Lower leg skin (tissue), 4 donors: Measurements from ENCODE around the gene KRT1. TPM values are rescaled to one million over a fixed set of nuclear protein-coding genes. Genes with fewer than 3 reads are reported as not detected.

Experiments
- DNase-seq, 2 donors: peaks; one replicate each; pipeline ENCODE4 v3.0.0-alpha.2; 2019; ENCODE audit warnings: low spot score in 2 of 2
- H3K4me3 ChIP-seq: fragments of 200-600 bp; sonication (generic); 2 replicates; pipeline ENCODE4 v1.5.1; 2017; ENCODE audit warnings: mild to moderate bottlenecking, low read depth; ENCODE audit not compliant: poor library complexity, severe bottlenecking
- POLR2A ChIP-seq, 2 donors: fragments of 450-650 bp; IDR thresholded peaks; one replicate each; pipeline ENCODE4 v1.6.1; 2016 to 2017; ENCODE audit warnings: antibody characterized with exemption in 2 of 2, mild to moderate bottlenecking in 1 of 2, moderate library complexity in 1 of 2
- WGBS, 2 donors: methylation state at CpG; one replicate each; pipeline ENCODE4 v1.1.5; 2018; 5-methylcytosine and 5-hydroxymethylcytosine counted together
- intact Hi-C: fragments of 100-400 bp; cut with DNase I; formaldehyde crosslinking; loops from one replicate; pipeline ENCODE4 v1.15.0; 2023; ENCODE audit warnings: low total_unique reads
- total RNA-seq, 4 donors: library from RNA; depleted of rRNA; stranded (reverse); fragments of >200 nt; gene quantifications; one replicate each; pipeline ENCODE4 v1.1.0, GENCODE V29; 2016
- TF ChIP-seq, protein P1 (sequence below), 3 donors: fragments of 450-650 bp; IDR thresholded peaks; one replicate each; pipeline ENCODE4 v1.5.1; 2016; ENCODE audit warnings: antibody characterized with exemption in 3 of 3, mild to moderate bottlenecking in 3 of 3, moderate library complexity in 2 of 3

Gene KRT1
- total RNA-seq, 4 donors from 2014 or later, result 5,671 to 8,911 (median 6,268) TPM

DNA sequence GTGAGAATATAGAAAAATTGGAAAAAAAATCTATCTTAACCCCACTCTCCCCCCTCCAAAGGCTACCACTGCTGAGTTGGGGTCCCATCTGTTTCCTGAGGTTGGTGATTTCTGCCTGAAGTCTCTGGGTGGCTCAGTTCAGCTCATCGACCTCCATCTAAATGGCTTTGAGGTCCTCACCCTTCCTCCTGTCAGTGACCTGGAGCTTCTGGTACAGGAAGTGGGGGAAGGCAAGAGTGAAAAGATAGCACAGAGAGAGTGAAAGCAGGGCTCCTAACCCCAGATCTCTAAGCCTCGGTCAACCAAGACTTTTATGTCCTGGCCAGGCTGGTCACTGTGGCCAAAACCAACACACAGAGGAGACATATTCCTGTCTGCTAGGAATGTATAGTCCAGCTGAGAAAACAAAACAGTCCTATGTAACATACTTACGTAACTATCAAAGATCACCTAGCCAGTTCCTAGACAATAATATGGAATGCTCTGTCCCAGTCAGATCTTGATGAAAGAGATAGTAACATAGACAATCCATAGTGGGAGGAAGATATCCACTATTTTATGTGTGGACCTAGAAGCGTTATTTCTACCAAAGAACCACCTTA lies 49.5 kb downstream of the KRT1 start:
- DNase-seq, result peak in 1 of 2 donors; percentile 40
- intact Hi-C loops, result no loop called here
- TF ChIP-seq POLR2A (IDR thresholded peaks at IDR 0.05), result no peak
- TF ChIP-seq, protein P1, sequence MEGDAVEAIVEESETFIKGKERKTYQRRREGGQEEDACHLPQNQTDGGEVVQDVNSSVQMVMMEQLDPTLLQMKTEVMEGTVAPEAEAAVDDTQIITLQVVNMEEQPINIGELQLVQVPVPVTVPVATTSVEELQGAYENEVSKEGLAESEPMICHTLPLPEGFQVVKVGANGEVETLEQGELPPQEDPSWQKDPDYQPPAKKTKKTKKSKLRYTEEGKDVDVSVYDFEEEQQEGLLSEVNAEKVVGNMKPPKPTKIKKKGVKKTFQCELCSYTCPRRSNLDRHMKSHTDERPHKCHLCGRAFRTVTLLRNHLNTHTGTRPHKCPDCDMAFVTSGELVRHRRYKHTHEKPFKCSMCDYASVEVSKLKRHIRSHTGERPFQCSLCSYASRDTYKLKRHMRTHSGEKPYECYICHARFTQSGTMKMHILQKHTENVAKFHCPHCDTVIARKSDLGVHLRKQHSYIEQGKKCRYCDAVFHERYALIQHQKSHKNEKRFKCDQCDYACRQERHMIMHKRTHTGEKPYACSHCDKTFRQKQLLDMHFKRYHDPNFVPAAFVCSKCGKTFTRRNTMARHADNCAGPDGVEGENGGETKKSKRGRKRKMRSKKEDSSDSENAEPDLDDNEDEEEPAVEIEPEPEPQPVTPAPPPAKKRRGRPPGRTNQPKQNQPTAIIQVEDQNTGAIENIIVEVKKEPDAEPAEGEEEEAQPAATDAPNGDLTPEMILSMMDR (IDR thresholded peaks at IDR 0.05), result no peak
- 80 to 84% methylated on average over 4 of the region's 4 CpGs for WGBS, 2 donors
- H3K4me3 ChIP-seq, result no peak overlapping the region

DNA sequence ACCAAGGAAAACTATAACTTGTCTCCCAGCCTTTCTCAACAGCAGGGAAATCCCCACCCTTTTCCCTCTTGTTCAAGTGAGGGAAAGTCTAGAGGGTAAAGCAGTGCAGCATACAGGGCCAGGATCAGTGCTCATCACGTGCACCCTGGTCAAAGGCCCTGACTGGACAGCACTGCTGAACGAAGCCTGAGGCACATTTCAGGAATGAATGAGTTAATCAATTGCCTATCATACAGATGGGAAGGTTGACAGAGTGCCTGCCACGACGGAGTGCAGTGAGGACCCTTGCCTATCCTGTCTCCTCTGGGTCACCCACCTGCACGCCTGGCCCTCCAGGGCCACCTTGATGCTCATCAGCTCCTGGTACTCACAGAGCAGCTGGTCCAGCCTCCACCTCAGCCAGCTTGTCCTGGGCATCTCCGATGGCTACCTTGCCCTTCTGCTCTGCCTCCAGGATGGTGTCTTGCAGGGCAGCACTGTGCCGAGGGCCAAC lies 50.2 kb downstream of the KRT1 start:
- TF ChIP-seq, protein P1 (IDR thresholded peaks at IDR 0.05), result no peak
- no peak for TF ChIP-seq POLR2A (IDR thresholded peaks at IDR 0.05)
- H3K4me3 ChIP-seq, result no peak overlapping the region
- intact Hi-C loops, result no loop called here
- peak in 1 of 2 donors; percentile 74 for DNase-seq
- WGBS, 2 donors, result 81% methylated on average over 7 of the region's 7 CpGs

DNA sequence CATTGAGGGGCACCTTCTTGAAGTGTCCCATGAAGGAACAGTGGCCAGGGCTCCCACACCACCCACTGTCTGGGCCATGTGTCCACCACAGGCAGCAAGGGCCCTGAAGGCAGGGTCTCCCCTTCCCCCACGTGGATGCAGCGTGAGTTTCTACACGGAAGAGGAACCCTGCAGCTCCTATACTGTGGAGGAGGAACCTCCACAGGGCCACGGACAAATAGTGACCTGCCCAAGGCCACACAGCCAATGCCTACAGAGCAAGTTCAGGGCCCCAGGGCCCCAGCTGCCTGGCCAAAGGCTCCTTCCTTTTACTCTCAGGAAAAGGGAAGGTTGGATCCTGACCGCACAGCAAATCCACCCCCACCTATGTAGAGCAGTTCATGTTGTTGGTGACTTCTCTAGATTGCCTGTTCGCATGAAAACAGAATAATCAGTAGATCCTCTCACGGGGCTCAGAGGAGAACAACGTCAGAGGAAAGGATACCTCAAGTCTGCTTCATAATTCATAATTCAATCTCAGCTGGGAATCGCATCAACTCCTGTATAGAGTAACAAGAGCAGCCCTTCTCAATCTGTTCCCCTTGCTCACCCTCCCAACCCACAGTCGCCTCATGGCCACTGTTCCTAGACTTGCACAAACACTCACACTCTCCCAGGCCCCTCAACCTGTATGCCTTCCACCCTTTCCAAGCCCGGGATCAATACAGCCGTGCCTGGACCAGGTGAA lies 50.8 kb downstream of the KRT1 start:
- no peak for TF ChIP-seq POLR2A (IDR thresholded peaks at IDR 0.05)
- TF ChIP-seq, protein P1 (IDR thresholded peaks at IDR 0.05), result no peak
- WGBS, 2 donors, result 82 to 84% methylated on average over 9 to 12 of the region's 12 CpGs
- intact Hi-C loops, result no loop called here
- DNase-seq, result peak in 1 of 2 donors; percentile 74
- H3K4me3 ChIP-seq, result no peak overlapping the region

DNA sequence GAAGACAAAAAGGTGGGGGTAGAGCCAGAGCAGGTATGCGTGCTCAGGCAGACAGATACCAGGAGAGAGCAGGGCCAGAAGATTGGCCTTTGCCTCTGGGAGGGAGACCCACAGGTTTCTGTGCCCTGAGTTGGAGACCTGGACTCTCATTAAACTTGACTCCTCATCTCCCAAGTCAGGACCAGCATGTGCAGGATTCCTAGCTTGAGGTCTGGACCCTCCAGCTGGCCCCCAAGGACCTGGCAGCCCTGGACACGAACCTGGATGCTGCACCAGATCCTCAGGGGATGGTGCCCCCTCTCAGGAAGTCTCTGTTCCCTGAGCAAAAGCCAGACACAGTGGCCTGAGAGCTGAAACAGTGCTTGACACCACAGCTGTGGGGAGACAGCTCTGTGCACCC lies 51.4 kb downstream of the KRT1 start:
- no peak overlapping the region for H3K4me3 ChIP-seq
- TF ChIP-seq, protein P1 (IDR thresholded peaks at IDR 0.05), result no peak
- no peak for TF ChIP-seq POLR2A (IDR thresholded peaks at IDR 0.05)
- 85 to 87% methylated on average over 2 of the region's 2 CpGs for WGBS, 2 donors
- no peak for DNase-seq
- intact Hi-C loops, result no loop called here

DNA sequence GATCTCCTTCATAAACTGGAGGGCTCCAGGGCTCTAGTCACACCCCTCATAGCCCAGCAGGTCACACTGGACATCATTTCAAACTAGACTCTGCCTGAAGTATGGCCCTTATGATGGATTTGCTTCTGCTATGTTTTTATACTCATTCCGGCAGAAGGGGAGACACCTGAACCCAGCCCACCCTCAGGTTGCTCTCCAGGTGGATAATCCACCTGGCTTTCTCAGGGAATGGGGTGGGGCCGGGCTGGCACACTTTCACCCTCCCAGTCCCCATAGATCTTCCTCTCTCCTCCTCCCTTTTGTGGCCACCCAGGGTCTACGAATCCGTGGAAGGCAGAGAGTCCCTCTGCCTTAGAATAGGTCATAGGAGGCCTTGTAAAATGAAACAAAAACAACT lies 52.1 kb downstream of the KRT1 start:
- TF ChIP-seq, protein P1 (IDR thresholded peaks at IDR 0.05), result no peak
- intact Hi-C loops, result no loop called here
- H3K4me3 ChIP-seq, result no peak overlapping the region
- DNase-seq, result no peak
- 89 to 91% methylated on average over 4 of the region's 4 CpGs for WGBS, 2 donors
